KOPT-K1 (cell line): ENCODE results near the gene IL3RA.

ENCODE experiments used
- H3K27ac ChIP-seq: fragments of 200-600 bp; sonication (generic); 2 replicates; pipeline ENCODE4 v1.5.1; 2016; ENCODE audit warnings: antibody characterized with exemption, mild to moderate bottlenecking, low read depth, low read length; ENCODE audit not compliant: poor library complexity, severe bottlenecking
- H3K36me3 ChIP-seq: fragments of 200-600 bp; sonication (generic); 2 replicates; pipeline ENCODE4 v1.5.1; 2017; ENCODE audit warnings: antibody characterized with exemption, mild to moderate bottlenecking, low read length, moderate library complexity; ENCODE audit not compliant: insufficient read depth
- H3K9me3 ChIP-seq: fragments of 200-600 bp; sonication (generic); 2 replicates; pipeline ENCODE4 v1.5.1; 2017; ENCODE audit warnings: antibody characterized with exemption, low read length, mild to moderate bottlenecking; ENCODE audit not compliant: insufficient read depth, poor library complexity, severe bottlenecking

The IL3RA gene

GRCh38 chrX:1387141-1387776 lies 50.7 kb downstream of the IL3RA start:
- peaks cover 86% of the 10 kb centered on the region for H3K36me3 ChIP-seq
- no peaks in the 10 kb centered on the region for H3K9me3 ChIP-seq
- H3K27ac ChIP-seq: no peak overlapping the region

- Histone ChIP-seq H3K9me3 (no peaks in the 10 kb centered on the region), H3K27ac (no peak overlapping the region), H3K36me3 (peaks cover 78% of the 10 kb centered on the region)
These were observed 52.1 kb downstream of the IL3RA start for GRCh38 chrX:1388651-1389050.

GRCh38 chrX:1389181-1389992 lies 52.8 kb downstream of the IL3RA start:
- no peaks in the 10 kb centered on the region for H3K9me3 ChIP-seq
- peaks cover 73% of the 10 kb centered on the region for H3K36me3 ChIP-seq
- no peak overlapping the region for H3K27ac ChIP-seq

DNA sequence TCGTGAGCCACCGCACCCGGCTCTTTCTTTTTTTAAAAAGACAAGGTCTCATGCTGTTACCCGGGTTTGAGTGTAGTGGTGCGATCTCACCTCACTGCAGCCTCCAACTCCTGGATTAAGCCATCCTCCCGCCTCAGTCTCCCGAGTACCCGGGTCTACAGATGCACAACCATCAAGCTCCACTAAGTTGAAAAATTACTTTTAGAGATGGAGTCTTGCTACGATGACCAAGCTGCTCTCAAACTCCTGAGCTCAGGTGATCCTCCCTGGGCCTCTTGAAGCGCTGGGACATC lies 53.4 kb downstream of the IL3RA start:
- H3K36me3 ChIP-seq: peaks cover 73% of the 10 kb centered on the region
- no peaks in the 10 kb centered on the region for H3K9me3 ChIP-seq
- H3K27ac ChIP-seq: no peak overlapping the region

- peak overlapping the region; percentile 96 for H3K27ac ChIP-seq
- H3K9me3 ChIP-seq: no peaks in the 10 kb centered on the region
- peaks cover 73% of the 10 kb centered on the region for H3K36me3 ChIP-seq
These were observed 54.2 kb downstream of the IL3RA start for GRCh38 chrX:1390621-1391369.

DNA sequence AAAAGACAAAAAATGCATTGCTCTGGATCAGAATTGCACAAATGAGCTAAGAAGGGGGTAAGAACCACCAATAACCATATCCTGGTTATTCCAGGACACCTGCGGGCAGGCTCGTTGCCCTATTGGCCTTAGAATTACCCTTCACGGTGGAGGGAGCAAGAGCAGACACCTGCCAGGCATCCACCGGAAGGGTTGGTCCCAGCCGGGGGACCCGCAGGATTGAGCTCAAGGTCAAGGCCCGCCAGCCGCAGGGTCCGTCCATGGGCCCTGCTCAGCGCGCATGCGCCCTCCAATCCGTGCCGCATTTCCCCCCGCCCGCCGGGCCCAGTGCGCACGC lies 54.8 kb downstream of the IL3RA start:
- Histone ChIP-seq H3K27ac (peak overlapping the region; percentile 96), H3K9me3 (no peaks in the 10 kb centered on the region), H3K36me3 (peaks cover 73% of the 10 kb centered on the region)

- Histone ChIP-seq H3K9me3 (no peaks in the 10 kb centered on the region), H3K36me3 (peaks cover 73% of the 10 kb centered on the region), H3K27ac (peak within 1 kb of the TSS; percentile 96)
These were observed 55.3 kb downstream of the IL3RA start, which contains the start of gene SLC25A6 for GRCh38 chrX:1391707-1392375. TSS of gene SLC25A6 (minus strand) at chrX:1392113. CDS start at chrX:1392009, 104 bp downstream.

DNA sequence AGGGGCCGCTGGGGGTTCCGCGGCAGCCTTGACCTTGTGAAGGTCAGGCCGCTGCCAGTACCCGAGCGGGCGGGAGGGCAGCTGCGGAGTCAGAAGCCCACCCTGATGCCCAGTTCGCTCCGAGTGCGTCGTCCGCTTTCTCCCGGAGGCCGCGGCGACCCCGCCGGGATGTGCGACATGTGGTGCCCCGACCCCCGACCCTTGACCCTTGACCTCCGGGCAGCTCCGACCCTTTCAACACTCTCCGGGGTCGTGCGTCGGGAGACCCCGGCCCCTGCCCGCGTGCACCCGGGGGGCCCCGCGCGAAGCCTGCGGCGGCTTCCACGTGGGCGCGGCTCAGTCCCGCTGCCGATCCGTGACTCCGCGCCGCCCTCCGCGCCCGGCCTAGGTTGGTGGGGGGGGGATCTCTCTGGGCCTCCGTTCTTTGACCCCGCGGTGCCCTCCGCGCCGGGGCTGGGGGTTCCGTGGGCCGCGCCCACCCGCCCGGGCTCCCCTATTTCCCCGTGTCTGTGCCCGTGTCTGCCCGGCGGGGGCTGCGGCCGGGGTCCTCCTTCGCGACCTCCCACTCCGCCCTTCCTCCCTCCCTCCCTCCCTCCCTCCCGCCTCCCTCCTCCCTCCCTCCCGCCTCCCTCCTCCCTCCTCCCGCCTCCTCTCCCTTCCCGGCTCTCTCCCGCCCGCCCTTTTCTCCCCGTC lies 55.9 kb downstream of the IL3RA start:
- H3K36me3 ChIP-seq: peaks cover 73% of the 10 kb centered on the region
- H3K9me3 ChIP-seq: no peaks in the 10 kb centered on the region
- H3K27ac ChIP-seq: peak overlapping the region; percentile 96

DNA sequence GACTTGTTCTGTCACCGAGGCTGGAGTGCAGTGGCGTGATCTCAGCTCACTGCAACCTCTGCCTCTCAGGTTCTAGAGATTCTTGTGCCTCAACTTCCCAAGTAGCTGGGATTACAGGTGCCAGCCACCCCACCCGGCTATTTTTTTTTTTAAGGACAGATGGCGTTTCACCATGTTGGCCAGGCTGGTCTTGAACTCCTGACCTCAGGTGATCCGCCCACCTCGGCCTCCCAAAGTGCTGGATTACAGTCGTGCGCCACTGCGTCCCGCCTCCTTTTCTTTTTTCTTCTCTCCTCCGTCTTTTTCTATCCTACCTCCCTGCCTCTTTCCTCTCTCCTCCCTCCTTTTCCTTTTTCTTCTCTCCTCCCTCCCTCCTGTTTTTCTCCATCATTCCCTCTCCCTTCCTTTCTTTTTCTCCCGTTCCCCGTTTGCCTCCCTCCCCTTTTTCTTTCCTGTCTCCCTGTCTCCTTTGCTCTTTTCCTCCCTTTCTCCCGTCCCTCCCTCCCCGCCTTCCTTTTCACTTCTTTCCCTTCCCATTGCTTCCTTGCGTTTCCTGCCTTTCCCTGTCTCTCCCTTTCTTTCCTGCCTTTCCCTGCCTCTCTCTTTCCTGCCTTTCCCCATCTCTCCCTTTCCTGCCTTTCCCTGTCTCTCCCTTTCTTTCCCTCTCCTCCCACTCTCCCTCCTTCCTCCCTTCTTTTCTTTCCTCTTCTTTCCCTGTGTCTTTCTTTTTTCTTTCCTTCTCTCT lies 57.5 kb downstream of the IL3RA start:
- Histone ChIP-seq H3K27ac (no peak overlapping the region), H3K36me3 (peaks cover 73% of the 10 kb centered on the region)

GRCh38 chrX:1394731-1395501 lies 58.3 kb downstream of the IL3RA start:
- no peaks in the 10 kb centered on the region for H3K9me3 ChIP-seq
- H3K27ac ChIP-seq: no peak overlapping the region
- peaks cover 73% of the 10 kb centered on the region for H3K36me3 ChIP-seq

More for the DNA sequence above, 57.5 kb downstream of the IL3RA start:
- H3K9me3 ChIP-seq: no peaks in the 10 kb centered on the region

DNA sequence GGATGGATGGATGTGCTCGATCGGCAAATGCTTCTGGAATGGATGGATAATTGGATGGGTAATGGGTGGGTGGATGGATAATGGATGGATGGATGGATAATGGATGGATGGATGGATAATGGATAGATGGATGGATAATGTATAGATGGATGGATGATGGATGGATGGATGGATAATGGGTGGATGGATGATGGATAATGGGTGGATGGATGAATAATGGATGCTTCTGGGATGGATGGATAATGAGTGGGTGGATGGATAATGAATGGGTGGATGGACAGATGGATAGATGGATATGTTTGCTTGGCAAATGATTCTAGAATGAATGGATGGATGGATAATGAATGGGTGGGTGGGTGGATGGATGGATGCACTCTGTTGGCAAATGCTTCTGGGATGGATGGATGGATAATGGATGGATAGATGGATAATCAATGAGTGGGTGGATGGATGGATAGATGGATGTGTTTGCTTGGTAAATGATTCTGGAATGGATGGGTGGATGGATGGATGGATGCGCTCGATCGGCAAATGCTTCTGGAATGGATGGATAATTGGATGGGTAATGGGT lies 59.1 kb downstream of the IL3RA start:
- Histone ChIP-seq H3K27ac (no peak overlapping the region), H3K9me3 (no peaks in the 10 kb centered on the region), H3K36me3 (peaks cover 73% of the 10 kb centered on the region)

- peaks cover 78% of the 10 kb centered on the region for H3K36me3 ChIP-seq
- H3K27ac ChIP-seq: no peak overlapping the region
- no peaks in the 10 kb centered on the region for H3K9me3 ChIP-seq
These were observed 60.4 kb downstream of the IL3RA start for GRCh38 chrX:1397001-1397400.
